ENCODE results near the gene SEPTIN12. TPM values are rescaled to one million over a fixed set of nuclear protein-coding genes. Genes with fewer than 3 reads are reported as not detected.

The SEPTIN12 gene
- total and polyA plus RNA-seq, 2 of the 8 experiments (the other 6 are each of a cell fraction or from before 2014, with no cell fraction given): 0.24 TPM; not detected in 1

DNA sequence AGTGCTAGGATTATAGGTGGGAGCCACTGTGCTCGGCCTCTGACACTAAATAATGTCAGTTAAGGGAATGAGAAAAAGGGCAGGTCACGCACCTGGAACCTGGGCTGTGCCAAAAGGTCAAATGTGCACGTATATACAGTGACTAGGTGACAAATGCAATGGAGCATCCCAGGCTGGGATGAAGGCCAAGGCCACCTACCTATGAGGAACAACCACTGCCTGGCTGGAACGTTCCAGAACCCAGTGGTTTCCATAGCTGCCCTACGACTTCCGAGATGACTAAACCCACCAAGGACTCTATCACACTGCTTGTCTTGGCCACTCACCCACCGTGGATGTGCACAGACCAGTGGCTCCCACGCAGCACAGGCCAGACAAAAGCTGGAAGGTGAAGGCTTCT is 37.2 kb downstream of the SEPTIN12 start:
- Histone ChIP-seq H2BK5ac (ENCODE audit: low read depth, low read length) (no peak overlapping the region), H3K27ac (ENCODE audit: low read depth, low read length) (no peak overlapping the region), H2AFZ (ENCODE audit: low read length) (no peak overlapping the region), H3K23me2 (ENCODE audit: low read depth, low read length) (no peaks in the 10 kb centered on the region), H3K23ac (ENCODE audit: insufficient read length) (no peak overlapping the region), H4K8ac (ENCODE audit: extremely low read depth, insufficient read depth, low read length) (no peak overlapping the region), H3K79me2 (ENCODE audit: control insufficient read depth in 1 of 2, insufficient read depth in 2 of 2, low read length in 2 of 2) (no peaks in the 10 kb centered on the region), H4K5ac (ENCODE audit: insufficient read length, low read depth, low read length) (no peak overlapping the region), H4K91ac (replicated peaks; ENCODE audit: insufficient read length, low read length) (no peak overlapping the region), H3K9ac (replicated peaks in 1 of 4; ENCODE audit: extremely low read depth in 1 of 4, low read depth in 3 of 4, low read length in 3 of 4) (no peak overlapping the region), H4K20me1 (replicated peaks in 1 of 2; ENCODE audit: control insufficient read depth in 1 of 2, insufficient read depth in 2 of 2, low read length in 2 of 2) (peaks cover 0 to 3% of the 10 kb centered on the region in 2 experiments), H3K79me1 (ENCODE audit: low read depth, low read length) (no peaks in the 10 kb centered on the region; the same call in none of the 2 replicates), H3K56ac (replicated peaks; ENCODE audit: insufficient read length, low read depth, low read length) (no peak overlapping the region), H2BK20ac (ENCODE audit: low read length) (no peak overlapping the region), H3K36me3 (ENCODE audit: control insufficient read depth in 2 of 4, insufficient read depth in 4 of 4, low read length in 3 of 4) (peaks cover 3 to 28% (median 21%) of the 10 kb centered on the region in 4 experiments; a peak in 6 of 8 replicates), H2BK120ac (replicated peaks; ENCODE audit: low read depth, low read length) (no peak overlapping the region), H3K14ac (ENCODE audit: insufficient read length) (no peak overlapping the region), H2BK12ac (ENCODE audit: low read depth, low read length) (no peak overlapping the region), H3K27me3 (replicated peaks in 1 of 4; ENCODE audit: control insufficient read depth in 3 of 4, extremely low read depth in 1 of 4, insufficient read depth in 3 of 4, low read length in 3 of 4) (no peaks in the 10 kb centered on the region), H2AK5ac (ENCODE audit: low read depth, low read length) (no peak overlapping the region), H3K4me2 (ENCODE audit: insufficient read depth in 1 of 2, low read depth in 2 of 2, low read length in 2 of 2) (no peak overlapping the region), H3K9me3 (ENCODE audit: insufficient read depth in 2 of 2, low read depth in 1 of 2, low read length in 1 of 2) (peaks cover 0 to 5% of the 10 kb centered on the region in 2 experiments; a peak in 1 of 4 replicates), H3K4me1 (replicated peaks in 1 of 4; ENCODE audit: control insufficient read depth in 3 of 4, insufficient read depth in 4 of 4, low read length in 3 of 4) (no peaks in the 10 kb centered on the region; a peak in 1 of 7 replicates), H3K18ac (ENCODE audit: extremely low read depth, low read length) (no peak overlapping the region), H2BK15ac (ENCODE audit: low read length) (no peak overlapping the region), H3K4me3 (ENCODE audit: extremely low read depth in 1 of 4, insufficient read depth in 2 of 4, low read depth in 3 of 4, low read length in 4 of 4) (no peak overlapping the region), H3K4ac (replicated peaks; ENCODE audit: insufficient read length, low read depth, low read length) (no peak overlapping the region)
- TF ChIP-seq RAD21 (IDR thresholded peaks at IDR 0.05 in 1 of 2, conservative IDR thresholded peaks at IDR 0.05 in 1 of 2; ENCODE audit: low read depth in 2 of 2, low read length in 2 of 2) (no peak), SP1 (IDR thresholded peaks at IDR 0.05; ENCODE audit: low read depth, low read length) (no peak), CTBP2 (IDR thresholded peaks at IDR 0.05; ENCODE audit: borderline replicate concordance, insufficient read depth, insufficient read length, low read length) (no peak), EGR1 (IDR thresholded peaks at IDR 0.05; ENCODE audit: borderline replicate concordance, low read depth, low read length) (no peak), CHD1 (IDR thresholded peaks at IDR 0.05; ENCODE audit: low read depth, low read length) (no peak), TAF1 (IDR thresholded peaks at IDR 0.05; ENCODE audit: low read depth, low read length) (no peak), JUN (IDR thresholded peaks at IDR 0.05; ENCODE audit: low read depth, low read length) (no peak), BCL11A (IDR thresholded peaks at IDR 0.05; ENCODE audit: low read depth in 2 of 2, low read length in 2 of 2) (no peak)
- DNase-seq (ENCODE audit: low read depth in 1 of 2, low spot score in 2 of 2) (no peak), FAIRE-seq (no peak)
- ChIA-PET POLR2A (ENCODE audit: partially characterized antibody) (interaction anchor here (1.5 to 2.9 kb wide), 2 partner anchors 9 to 16 kb away, joined by 6 to 16 read pairs; partner anchors contain the start of genes ANKS3 and DNAAF8), CTCF (ENCODE audit: partially characterized antibody) (interaction anchor here (0.6 to 1.7 kb wide), 2 partner anchors 9 to 14 kb away, joined by 3 to 8 read pairs; no protein-coding TSS in a partner anchor)
- 89% methylated on average over 8 of the region's 8 CpGs; no CpG with 5 or more reads in 1 of the 2 experiments for WGBS, 2 experiments (ENCODE audit: extremely low coverage in 1 of 2, insufficient coverage in 1 of 2, insufficient read length in 1 of 2, insufficient replicate concordance in 2 of 2, low coverage in 1 of 2, low lambda C conversion rate in 2 of 2, missing lambda C conversion rate in 1 of 2)

All from H1 (cell line).